Stimulated activated CD8-positive, alpha-beta memory T cell treated with anti-CD3 and anti-CD28 coated beads, Interleukin-12 subunit alpha, Interleukin-12 subunit beta, amount 100 ng/mL, for 4 hours (primary cell): Measurements from ENCODE around the gene PDILT.
"Not testable (repeated sequence)": the region's sequence is repeated elsewhere in the genome, so short reads cannot be mapped to it uniquely, and the experiment has no call there.

Experiments
- DNase-seq: peaks from one replicate; pipeline ENCODE4 v3.0.0-alpha.2; 2020; ENCODE audit warnings: low read depth

Gene PDILT

GRCh38 chr16:20321051-20321450 lies 83.5 kb downstream of the PDILT start:
- DNase-seq, result not testable (repeated sequence)

- no peak for DNase-seq
Observed at GRCh38 chr16:20320592-20320991, 83.9 kb downstream of the PDILT start.

GRCh38 chr16:20320178-20320577 lies 84.4 kb downstream of the PDILT start:
- DNase-seq, result no peak

- no peak for DNase-seq
Observed at GRCh38 chr16:20319406-20319805, 85.1 kb downstream of the PDILT start.

GRCh38 chr16:20318437-20318836 lies 86.1 kb downstream of the PDILT start:
- DNase-seq, result no peak

GRCh38 chr16:20318006-20318405 lies 86.5 kb downstream of the PDILT start:
- no peak for DNase-seq

GRCh38 chr16:20317117-20317516 lies 87.4 kb downstream of the PDILT start:
- DNase-seq, result no peak

- no peak for DNase-seq
Observed at GRCh38 chr16:20316715-20317114, 87.8 kb downstream of the PDILT start.

- DNase-seq, result no peak
Observed at GRCh38 chr16:20315764-20316163, 88.8 kb downstream of the PDILT start.

- no peak for DNase-seq
Observed at GRCh38 chr16:20314575-20314974, 90.0 kb downstream of the PDILT start.

GRCh38 chr16:20313741-20314140 lies 90.8 kb downstream of the PDILT start:
- no peak for DNase-seq

- not testable (repeated sequence) for DNase-seq
Observed at GRCh38 chr16:20312536-20313095, 91.9 kb downstream of the PDILT start.

- DNase-seq, result no peak
Observed at GRCh38 chr16:20311548-20311947, 93.0 kb downstream of the PDILT start.

- DNase-seq, result no peak
Observed at GRCh38 chr16:20310421-20311395, 93.8 kb downstream of the PDILT start.

GRCh38 chr16:20309786-20310185 lies 94.8 kb downstream of the PDILT start:
- DNase-seq, result no peak
